ENCODE data around the gene PDE11A.

The PDE11A gene

DNA sequence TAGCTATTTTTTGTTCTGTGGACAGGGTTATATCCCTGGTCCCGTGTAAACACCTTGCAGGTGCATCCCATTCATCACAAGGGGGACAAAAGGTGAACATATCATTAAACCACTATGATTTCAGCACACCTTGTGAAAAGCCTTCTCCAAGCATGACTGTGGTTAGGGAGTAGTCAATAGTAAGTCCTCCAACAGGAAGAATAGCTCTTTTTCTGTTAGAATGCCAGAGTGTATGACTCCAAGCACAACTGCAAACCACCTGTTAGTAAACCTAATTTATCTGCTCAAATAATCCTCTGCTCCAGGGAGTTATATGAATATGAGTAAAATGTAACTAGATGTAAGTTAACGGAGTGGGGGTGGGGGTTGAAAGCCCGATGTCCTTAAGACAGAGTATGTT is 439.5 kb downstream of the PDE11A start:
- DNase-seq (ENCODE audit: extremely low read depth, low read depth): no peak
- TF ChIP-seq, protein P1, sequence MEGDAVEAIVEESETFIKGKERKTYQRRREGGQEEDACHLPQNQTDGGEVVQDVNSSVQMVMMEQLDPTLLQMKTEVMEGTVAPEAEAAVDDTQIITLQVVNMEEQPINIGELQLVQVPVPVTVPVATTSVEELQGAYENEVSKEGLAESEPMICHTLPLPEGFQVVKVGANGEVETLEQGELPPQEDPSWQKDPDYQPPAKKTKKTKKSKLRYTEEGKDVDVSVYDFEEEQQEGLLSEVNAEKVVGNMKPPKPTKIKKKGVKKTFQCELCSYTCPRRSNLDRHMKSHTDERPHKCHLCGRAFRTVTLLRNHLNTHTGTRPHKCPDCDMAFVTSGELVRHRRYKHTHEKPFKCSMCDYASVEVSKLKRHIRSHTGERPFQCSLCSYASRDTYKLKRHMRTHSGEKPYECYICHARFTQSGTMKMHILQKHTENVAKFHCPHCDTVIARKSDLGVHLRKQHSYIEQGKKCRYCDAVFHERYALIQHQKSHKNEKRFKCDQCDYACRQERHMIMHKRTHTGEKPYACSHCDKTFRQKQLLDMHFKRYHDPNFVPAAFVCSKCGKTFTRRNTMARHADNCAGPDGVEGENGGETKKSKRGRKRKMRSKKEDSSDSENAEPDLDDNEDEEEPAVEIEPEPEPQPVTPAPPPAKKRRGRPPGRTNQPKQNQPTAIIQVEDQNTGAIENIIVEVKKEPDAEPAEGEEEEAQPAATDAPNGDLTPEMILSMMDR (IDR thresholded peaks at IDR 0.05; ENCODE audit: low read depth, low read length): no peak

DNA sequence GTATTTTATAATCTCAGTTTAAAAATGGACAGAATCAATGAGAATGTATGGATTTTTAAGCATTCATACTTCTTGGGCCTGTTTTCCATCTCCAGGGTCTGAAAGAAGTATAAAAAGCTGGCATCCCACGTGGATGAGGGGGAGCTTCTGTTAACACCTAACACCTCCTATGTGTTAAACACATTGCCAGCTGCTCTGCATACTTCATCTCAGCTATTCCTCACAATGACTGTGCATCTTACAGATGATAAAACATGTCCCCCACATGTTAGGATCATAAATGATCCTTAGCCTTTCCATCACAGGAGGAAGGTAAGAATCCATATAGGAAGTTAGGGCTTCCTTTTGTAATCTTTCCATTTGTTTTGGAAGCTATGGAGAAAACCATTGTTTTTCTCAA is 440.9 kb downstream of the PDE11A start:
- TF ChIP-seq, protein P1 (IDR thresholded peaks at IDR 0.05; ENCODE audit: low read depth, low read length): no peak
- DNase-seq (ENCODE audit: extremely low read depth, low read depth): no peak

DNA sequence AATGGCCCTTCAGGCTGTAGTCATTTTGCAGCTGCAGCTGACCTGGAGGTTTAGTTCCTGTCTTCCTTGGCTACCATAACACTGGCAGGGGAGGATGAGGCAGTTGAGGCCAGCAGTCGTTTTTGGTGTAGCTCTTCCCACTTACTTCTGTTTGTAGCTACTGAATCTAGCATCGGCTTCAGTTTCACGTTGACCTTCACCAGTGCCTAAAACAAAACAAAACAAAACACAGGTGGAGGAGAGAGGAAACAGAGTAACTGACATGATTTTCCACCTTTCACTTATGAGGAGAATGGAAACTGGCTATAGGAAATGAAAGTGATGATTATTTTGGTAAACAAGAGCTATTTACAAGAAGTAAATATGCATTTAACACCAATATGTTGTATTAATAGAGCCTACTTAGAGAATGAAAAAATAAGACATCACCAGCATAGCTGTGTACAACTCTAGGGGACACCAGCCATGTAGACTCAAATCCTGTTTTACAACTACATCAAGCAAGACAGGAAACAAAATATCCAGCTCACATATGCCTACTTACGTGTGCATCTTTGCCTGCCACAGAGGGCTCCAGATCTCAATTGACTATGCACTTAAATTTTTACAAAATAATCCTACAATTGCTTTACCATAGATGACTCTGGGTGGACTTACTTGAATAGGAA is 443.1 kb downstream of the PDE11A start:
- TF ChIP-seq, protein P1 (IDR thresholded peaks at IDR 0.05; ENCODE audit: low read depth, low read length): no peak

DNA sequence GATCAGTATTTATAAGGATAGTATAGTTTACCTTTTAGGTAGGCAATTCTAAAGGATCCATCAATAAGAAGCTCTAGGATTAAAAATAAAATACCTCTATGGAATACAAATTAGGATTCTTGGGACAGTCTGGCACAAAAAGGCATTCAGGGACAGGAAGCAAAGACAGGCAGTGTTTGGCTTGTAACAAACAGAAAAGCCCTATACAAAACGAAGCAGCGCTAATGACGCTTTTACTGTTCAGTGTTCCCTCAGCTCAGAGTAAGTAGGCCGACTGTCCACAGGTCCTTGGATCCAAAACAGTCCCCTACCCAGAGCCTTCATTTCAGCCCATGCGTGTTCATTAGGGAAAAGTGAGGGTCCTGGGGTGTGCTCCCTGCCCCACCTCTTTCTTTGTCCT is 443.7 kb downstream of the PDE11A start:
- TF ChIP-seq, protein P1 (IDR thresholded peaks at IDR 0.05; ENCODE audit: low read depth, low read length): no peak
- no peak for DNase-seq (ENCODE audit: extremely low read depth, low read depth)

More for the DNA sequence above, 443.1 kb downstream of the PDE11A start:
- no peak for DNase-seq (ENCODE audit: extremely low read depth, low read depth)

DNA sequence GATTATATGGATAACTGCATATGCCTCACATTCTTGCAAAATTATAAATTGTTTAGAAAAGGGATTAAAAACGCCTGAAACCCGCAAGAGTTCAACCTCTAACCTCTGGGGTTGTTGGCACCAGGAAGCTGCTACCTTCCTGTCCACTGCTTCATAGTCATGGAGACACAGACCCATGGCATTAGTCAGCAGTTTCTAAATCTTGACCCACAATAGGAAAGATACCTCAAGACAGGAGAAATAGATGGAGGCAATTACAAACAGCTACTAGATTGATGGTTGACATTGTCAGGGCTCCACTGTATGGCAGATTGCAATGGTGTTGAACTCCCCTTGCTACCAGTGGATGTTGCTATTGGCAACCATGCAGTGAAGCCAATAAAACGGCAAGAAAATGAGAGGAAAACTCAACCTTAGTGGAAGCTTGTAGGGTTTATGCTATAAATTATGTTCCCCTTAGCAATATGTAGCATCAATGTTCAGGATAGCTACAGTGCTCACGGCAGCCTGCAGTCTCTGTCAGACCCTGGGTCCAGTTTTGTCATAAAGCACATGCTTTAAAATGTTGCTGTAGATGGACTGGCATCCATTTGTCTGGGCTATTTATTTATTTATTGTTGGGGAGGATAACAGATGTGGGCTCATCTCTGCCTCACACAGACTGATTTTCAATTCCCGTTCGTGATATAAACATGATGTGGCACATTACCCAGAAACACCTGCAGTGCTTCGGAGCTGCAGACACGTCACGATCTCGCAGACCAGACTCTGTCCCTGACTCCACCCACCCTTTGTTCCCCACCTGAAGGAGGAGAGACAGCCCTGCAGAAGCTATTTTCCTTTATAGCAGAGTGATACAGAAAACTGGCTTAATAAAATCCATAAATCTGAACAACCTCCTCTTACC is 446.6 kb downstream of the PDE11A start:
- TF ChIP-seq, protein P1 (IDR thresholded peaks at IDR 0.05; ENCODE audit: low read depth, low read length): no peak
- DNase-seq (ENCODE audit: extremely low read depth, low read depth): no peak

DNA sequence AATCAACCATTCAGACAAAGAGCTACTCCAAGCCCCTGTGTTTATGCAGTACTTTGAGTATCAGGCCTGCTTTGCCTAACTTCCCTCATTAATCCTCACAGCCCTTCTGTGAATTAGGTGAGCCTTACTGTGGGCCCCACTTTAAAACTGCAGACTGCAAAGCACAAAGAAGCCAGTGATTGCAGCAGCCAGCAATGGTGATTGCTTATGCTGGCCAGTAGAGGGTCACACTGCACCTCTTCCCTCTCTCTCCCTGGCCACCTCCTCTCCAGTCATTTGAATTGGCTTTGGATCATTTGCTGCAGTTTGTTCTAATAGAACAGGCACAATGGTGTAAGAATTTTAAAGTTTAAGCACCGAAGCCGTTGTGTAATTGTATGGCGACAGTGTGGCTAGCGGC is 450.1 kb downstream of the PDE11A start:
- DNase-seq (ENCODE audit: extremely low read depth, low read depth): no peak
- TF ChIP-seq, protein P1 (IDR thresholded peaks at IDR 0.05; ENCODE audit: low read depth, low read length): no peak

DNA sequence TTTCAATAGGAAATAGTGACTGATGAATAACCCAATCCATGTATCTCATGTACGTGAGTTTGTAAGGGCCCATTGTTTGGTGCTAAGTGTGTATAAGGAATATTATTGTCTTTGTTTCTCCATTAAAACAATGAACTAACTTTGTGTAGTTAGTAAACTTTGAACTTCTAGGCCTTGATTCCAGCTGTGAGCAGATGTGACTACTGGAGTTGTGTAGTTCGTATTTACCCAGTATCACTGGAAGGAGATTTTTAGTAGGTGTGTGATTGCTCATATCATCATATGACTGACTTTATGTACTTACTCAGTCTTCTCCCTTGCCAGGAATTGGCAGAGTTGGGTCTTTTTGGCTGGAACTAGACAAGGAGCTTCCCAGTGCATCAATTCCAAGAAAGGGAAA is 452.6 kb downstream of the PDE11A start:
- TF ChIP-seq, protein P1 (IDR thresholded peaks at IDR 0.05; ENCODE audit: low read depth, low read length): no peak
- DNase-seq (ENCODE audit: extremely low read depth, low read depth): no peak

Measured in AG09319 (cell line).